ENCODE measurements around the gene PPOX.

DNA sequence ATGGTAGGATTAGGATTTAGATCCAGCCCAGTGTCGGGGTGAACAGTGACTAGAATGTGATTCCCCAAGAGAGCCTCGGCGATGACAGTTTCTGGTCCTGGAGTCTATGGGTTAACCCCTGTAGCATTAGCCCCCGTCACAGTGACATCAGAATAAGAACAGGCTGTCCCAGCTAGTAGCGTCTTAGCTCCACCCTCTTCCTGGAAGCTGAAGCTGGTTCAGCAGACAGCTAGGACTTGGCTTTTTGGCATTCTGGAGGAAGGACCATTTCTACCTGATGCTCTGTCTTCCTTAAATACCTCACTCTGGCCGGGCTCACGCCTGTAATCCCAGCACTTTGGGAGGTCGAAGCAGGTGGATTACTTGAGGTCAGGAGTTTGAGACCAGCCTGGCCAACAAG is 40.9 kb downstream of the PPOX start:
- TF ChIP-seq, protein P1, sequence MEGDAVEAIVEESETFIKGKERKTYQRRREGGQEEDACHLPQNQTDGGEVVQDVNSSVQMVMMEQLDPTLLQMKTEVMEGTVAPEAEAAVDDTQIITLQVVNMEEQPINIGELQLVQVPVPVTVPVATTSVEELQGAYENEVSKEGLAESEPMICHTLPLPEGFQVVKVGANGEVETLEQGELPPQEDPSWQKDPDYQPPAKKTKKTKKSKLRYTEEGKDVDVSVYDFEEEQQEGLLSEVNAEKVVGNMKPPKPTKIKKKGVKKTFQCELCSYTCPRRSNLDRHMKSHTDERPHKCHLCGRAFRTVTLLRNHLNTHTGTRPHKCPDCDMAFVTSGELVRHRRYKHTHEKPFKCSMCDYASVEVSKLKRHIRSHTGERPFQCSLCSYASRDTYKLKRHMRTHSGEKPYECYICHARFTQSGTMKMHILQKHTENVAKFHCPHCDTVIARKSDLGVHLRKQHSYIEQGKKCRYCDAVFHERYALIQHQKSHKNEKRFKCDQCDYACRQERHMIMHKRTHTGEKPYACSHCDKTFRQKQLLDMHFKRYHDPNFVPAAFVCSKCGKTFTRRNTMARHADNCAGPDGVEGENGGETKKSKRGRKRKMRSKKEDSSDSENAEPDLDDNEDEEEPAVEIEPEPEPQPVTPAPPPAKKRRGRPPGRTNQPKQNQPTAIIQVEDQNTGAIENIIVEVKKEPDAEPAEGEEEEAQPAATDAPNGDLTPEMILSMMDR (IDR thresholded peaks at IDR 0.05): no peak
- TF ChIP-seq POLR2A (IDR thresholded peaks at IDR 0.05): peak in 1 of 2 donors; percentile 64
